Myocyte (in vitro differentiated cells): ENCODE results near the gene PSMD6. TPM values are rescaled to one million over a fixed set of nuclear protein-coding genes. Genes with fewer than 3 reads are reported as not detected.

Source experiments
- DNase-seq: peaks from one replicate; pipeline ENCODE4 v3.0.0-alpha.2; 2012; ENCODE audit warnings: low read depth
- total RNA-seq: library from RNA; depleted of rRNA; stranded (reverse); fragments of >200 nt; gene quantifications from 2 replicates; pipeline ENCODE4 v1.2.3, GENCODE V29; 2014

PSMD6 gene
- total RNA-seq, 1 donor from 2014 or later, result 112 TPM

GRCh38 chr3:63979093-63979885, 44.0 kb downstream of the PSMD6 start:
- DNase-seq, result peak; percentile 65

DNA sequence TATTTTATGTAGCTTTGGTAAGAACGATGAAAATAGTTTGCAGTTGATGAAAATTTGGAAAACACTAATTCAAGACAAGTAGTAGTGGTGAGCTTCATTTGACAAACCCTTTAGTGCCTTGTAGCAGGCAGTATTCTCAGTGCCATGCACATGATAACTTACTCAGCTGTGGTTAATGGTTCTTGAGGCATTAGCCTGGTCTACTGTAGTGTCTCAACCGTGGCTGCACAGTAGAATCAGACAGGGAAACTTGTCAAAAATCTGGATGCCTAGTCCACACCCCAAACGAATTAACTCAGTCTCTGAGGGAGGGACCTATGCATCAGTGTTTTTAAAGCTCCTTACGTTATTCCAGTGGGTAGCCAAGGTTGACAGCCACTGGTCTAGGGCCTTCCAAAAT, 45.4 kb downstream of the PSMD6 start:
- peak; percentile 41 for DNase-seq

DNA sequence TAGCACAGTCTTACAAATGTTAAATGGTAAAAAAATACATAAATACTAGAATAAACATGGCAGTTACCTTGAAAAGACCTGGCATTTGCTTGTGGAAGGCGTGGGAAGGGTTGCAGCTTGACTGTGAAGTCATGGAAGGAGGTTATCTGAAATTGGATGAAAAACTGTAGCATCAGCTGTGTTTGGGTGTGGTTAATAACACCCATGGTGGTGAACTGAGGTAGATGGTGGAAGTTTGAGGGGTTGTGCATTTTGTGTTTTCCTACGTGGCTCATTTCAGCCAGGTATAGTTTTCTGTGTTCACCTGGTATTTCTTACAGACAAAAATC, 46.5 kb downstream of the PSMD6 start:
- no peak for DNase-seq

- peak; percentile 65 for DNase-seq
These were observed 47.0 kb downstream of the PSMD6 start for GRCh38 chr3:63976161-63976871.

DNA sequence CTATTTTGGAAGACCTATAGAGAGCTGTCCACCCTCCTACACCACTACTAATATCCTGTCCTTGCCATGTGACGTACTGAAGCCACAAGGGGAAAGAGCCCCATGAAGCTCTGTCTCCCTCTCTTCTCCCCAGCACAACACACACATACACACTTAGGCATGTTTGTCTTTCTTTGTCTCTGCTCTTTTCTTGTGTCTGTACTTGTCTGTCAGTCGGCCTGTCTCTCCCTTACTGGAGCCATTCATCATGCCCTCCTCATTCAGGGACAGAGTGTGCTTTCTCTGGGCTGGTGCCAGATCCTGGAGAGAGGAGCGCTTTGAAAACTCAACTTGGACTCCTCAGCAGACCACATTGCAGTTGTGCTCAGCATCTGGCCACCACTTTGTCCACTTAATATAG, 47.6 kb downstream of the PSMD6 start:
- DNase-seq, result peak; percentile 67

DNA sequence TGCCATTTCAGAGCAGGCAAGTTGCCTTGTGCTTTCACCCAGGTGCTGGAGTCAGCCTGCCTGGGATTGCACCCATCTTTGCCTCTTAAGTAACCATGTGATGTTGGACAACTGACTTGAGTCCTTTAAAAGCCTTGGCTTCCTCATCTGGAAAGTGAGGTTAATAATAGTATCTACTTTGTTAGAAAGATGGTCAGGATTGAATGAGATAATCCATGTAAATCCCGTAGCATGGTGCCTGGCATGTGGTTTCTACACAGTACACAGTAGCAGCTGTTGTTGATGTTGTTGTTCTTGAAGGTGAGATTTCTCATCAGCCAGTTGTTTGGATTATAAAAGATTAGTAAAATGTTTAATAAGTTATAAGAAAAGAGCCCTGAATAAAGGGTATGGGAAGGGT, 48.8 kb downstream of the PSMD6 start:
- peak; percentile 43 for DNase-seq

GRCh38 chr3:63973406-63973805, 49.9 kb downstream of the PSMD6 start:
- no peak for DNase-seq

- no peak for DNase-seq
These were observed 50.3 kb downstream of the PSMD6 start for GRCh38 chr3:63972987-63973386.

DNA sequence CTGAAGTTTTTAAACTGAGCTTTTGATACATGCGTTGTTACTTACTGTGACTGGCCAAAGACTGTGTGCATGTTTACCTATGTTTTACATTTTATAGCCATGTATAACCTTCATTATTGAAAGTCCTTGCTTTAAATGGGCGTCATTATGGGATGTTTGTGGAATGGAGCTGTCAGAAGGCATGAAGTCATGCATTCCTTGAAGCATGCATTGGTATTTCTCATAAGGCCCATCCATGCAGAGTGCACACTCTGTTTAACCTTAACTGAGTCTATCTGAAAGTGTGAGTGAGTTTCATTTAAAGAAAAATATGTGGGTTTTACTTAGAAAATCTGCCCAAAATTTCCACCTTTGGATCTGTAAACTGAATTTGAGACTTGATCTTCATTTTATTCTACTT, 51.1 kb downstream of the PSMD6 start:
- no peak for DNase-seq

DNA sequence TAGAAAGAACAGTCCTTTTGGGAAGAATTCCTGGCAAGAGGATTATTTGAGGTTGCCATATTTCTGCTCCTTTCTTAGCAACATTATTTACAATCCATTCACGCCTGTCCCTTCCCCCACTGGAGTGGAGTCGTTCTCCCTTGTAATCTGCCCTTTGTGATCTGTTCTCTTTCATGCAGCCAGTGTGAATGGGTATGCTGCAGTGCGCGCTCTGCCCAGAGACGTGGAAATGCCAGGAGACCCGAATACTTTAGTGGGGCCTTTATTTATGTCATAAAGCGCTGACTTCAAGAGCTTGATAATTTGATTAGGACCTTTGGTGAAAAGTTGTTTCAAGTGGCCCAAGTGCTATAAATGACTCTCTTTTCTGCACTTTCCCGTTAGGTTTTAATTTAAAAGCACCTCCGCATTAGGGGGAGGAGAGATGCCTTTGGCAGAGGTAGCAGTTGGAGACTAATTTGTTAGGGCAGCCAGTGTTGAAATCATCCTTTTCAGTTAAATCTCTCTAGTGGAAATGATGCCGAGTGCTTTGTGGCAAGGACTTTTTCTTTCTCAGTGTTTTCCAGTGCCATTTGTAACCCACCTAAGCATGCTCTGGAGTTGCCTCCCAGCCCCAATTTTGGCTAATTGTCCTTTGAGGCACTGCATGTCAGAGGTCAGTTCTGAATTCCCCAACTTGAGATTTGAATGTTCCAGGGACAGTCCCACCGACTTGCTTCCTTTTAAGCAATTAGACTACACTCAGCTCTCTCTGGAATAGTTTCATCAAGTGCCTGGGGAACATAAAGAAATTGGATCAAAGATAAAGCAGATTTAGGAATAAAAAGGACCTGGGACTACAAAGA, 52.4 kb downstream of the PSMD6 start:
- no peak for DNase-seq

DNA sequence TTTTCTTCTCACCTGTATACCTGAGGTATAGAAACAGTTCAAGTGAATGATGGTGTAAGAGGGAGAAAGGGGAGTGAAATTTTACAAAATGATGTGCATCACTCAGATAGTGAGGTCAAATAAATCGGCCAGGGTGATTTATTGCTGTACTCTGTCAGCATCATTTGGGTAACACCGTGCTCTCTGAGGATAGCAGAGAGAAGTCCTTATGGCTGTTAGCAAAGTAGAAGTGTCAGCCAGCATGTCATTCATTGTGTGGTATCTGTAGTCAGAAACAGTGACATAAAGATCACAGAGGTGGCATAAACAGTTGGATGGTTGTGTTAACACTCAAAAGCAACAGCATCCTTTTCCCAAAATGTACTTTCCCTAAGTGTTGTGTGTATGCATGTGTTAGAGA, 53.4 kb downstream of the PSMD6 start:
- no peak for DNase-seq

DNA sequence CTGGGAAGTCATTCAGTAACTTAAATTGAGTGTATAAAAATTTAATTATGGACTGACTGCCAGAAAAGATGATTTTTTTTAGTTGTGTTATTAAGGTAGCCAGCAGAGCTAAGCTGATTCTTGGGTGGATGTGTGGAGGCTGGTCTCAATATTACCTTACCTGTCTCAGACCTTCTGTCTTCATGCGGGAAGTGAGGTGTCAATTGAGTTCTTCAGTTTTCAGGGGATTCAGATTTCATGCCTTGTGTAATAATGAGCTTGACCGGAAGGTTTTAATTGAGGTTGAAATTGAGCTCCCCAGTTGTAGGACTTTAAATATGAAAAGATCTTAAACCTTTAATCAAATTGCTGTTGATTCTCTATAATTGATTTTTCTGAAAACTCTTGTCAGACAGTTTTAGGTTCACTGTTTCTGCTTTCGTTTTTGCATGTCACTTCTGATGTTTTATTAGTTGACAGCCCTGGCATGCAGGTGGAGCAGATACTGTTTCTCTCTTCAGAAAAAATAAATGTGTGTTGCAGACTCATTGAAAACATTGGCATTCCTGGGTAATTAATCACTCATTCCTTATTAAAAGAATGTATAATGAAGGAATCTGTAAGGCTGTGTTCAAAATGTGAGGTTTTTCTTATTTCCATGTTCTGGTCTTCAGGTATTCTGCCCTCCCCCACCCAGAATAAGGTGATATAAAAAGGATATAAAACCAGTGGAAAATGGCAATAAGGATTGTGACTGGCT, 54.5 kb downstream of the PSMD6 start:
- no peak for DNase-seq

- DNase-seq, result peak; percentile 60
These were observed 55.4 kb downstream of the PSMD6 start for GRCh38 chr3:63967675-63968611.

GRCh38 chr3:63966871-63967270, 56.4 kb downstream of the PSMD6 start:
- DNase-seq, result no peak

- no peak for DNase-seq
These were observed 57.3 kb downstream of the PSMD6 start for GRCh38 chr3:63966007-63966406.

- DNase-seq, result no peak
These were observed 58.4 kb downstream of the PSMD6 start for GRCh38 chr3:63964681-63965485.

GRCh38 chr3:63963496-63963895, 59.8 kb downstream of the PSMD6 start:
- no peak for DNase-seq

GRCh38 chr3:63961891-63962290, 61.4 kb downstream of the PSMD6 start:
- DNase-seq, result peak; percentile 42
